Endothelial cell of umbilical vein (primary cell): Measurements from ENCODE around the gene NGEF. TPM values are rescaled to one million over a fixed set of nuclear protein-coding genes. Genes with fewer than 3 reads are reported as not detected.
"Not testable (repeated sequence)": the region's sequence is repeated elsewhere in the genome, so short reads cannot be mapped to it uniquely, and the experiment has no call there.

Source experiments
- BruUV-seq: library from RNA; stranded (reverse); fragments of 400-500 nt; replicated peaks from 2 replicates; lab custom pipeline; 2021; lab: Mats Ljungman, UMichigan
- CTCF ChIA-PET: fragments of 300-600, 350-600 bp; sonication (Branson Sonifier 250); formaldehyde crosslinking; loops from one replicate; lab custom pipeline; 2021; ENCODE audit warnings: antibody characterized with exemption, inconsistent platforms; lab: Charles Lee
- POLR2A ChIA-PET: fragments of 300-600, 350-600 bp; sonication (Branson Sonifier 250); formaldehyde crosslinking; loops from one replicate; lab custom pipeline; 2021; ENCODE audit warnings: antibody characterized with exemption, inconsistent platforms; lab: Charles Lee
- DNase-seq: peaks from one replicate; pipeline ENCODE4 v3.0.0-alpha.2; 2011; ENCODE audit warnings: low read depth, low spot score
- FAIRE-seq: peaks from 2 replicates; lab custom pipeline; 2011; peaks lifted over from hg19 to GRCh38; lab: Jason Lieb, UNC
- H2AFZ ChIP-seq: 2 replicates; pipeline ENCODE4 v1.6.0; 2012; ENCODE audit warnings: low read depth, low read length, control low read depth, inconsistent platforms
- H3K27ac ChIP-seq: 2 replicates; pipeline ENCODE4 v1.5.1; 2011; ENCODE audit warnings: low read depth, mild to moderate bottlenecking, control low read depth, low read length, moderate library complexity; ENCODE audit not compliant: insufficient read depth
- H3K27me3 ChIP-seq, 2 experiments: 2 replicates each; pipeline versions ENCODE4 v1.6.0 to v1.6.1; 2011; ENCODE audit warnings: low read length in 2 of 2, mixed read lengths in 1 of 2; ENCODE audit not compliant: control insufficient read depth in 2 of 2, insufficient read depth in 2 of 2
- H3K36me3 ChIP-seq, 2 experiments: 2 replicates in 1 of 2; 3 replicates in 1 of 2; pipeline ENCODE4 v1.5.1; 2011; ENCODE audit warnings: low read length in 2 of 2, mild to moderate bottlenecking in 1 of 2, moderate library complexity in 1 of 2; ENCODE audit not compliant: control insufficient read depth in 2 of 2, insufficient read depth in 2 of 2; ENCODE audit errors: extremely low read depth in 1 of 2
- H3K4me1 ChIP-seq: 3 replicates; pipeline ENCODE4 v1.5.1; 2011; ENCODE audit warnings: mild to moderate bottlenecking, low read length; ENCODE audit not compliant: control insufficient read depth, insufficient read depth; ENCODE audit errors: extremely low read depth
- H3K4me2 ChIP-seq: 2 replicates; pipeline ENCODE4 v1.6.1; 2011; ENCODE audit warnings: low read length, control low read depth, mixed read lengths; ENCODE audit not compliant: insufficient read depth
- H3K4me3 ChIP-seq, 3 experiments: fragments of 200-600 bp in 1 of 3; sonication (generic), shearing (Covaris generic) in 1 of 3; replicated peaks in 1 of 3; 2 replicates each; pipeline ENCODE4 v1.5.1; 2011 to 2016; ENCODE audit warnings: control low read depth in 3 of 3, low read length in 3 of 3, mild to moderate bottlenecking in 2 of 3, inconsistent platforms in 1 of 3, low read depth in 1 of 3, moderate library complexity in 1 of 3; ENCODE audit not compliant: insufficient read depth in 1 of 3
- H3K79me2 ChIP-seq: 2 replicates; pipeline ENCODE4 v1.6.0; 2012; ENCODE audit warnings: low read length, inconsistent platforms; ENCODE audit not compliant: control insufficient read depth, insufficient read depth
- H3K9ac ChIP-seq: replicated peaks from 2 replicates; pipeline ENCODE3; 2011; ENCODE audit warnings: low read length, control low read depth; ENCODE audit not compliant: insufficient read depth; ENCODE audit errors: extremely low read depth
- H3K9me1 ChIP-seq: replicated peaks from 3 replicates; pipeline ENCODE4 v1.6.0; 2011; ENCODE audit warnings: mild to moderate bottlenecking, low read length; ENCODE audit not compliant: control insufficient read depth, insufficient read depth; ENCODE audit errors: extremely low read depth
- H3K9me3 ChIP-seq: replicated peaks from 2 replicates; pipeline ENCODE4 v1.5.1; 2012; ENCODE audit warnings: low read length, inconsistent platforms; ENCODE audit not compliant: control insufficient read depth, insufficient read depth
- H4K20me1 ChIP-seq: replicated peaks from 2 replicates; pipeline ENCODE3; 2011; ENCODE audit warnings: mild to moderate bottlenecking, low read length; ENCODE audit not compliant: control insufficient read depth, insufficient read depth; ENCODE audit errors: extremely low read depth
- EZH2 ChIP-seq: IDR thresholded peaks from 2 replicates; pipeline ENCODE4 v1.6.1; 2012; ENCODE audit warnings: borderline replicate concordance, low read depth, mild to moderate bottlenecking, moderate library complexity, low read length, inconsistent platforms; ENCODE audit not compliant: severe bottlenecking
- JUN ChIP-seq: IDR thresholded peaks from 2 replicates; pipeline ENCODE4 v1.6.1; 2011; ENCODE audit warnings: borderline replicate concordance, low read depth; ENCODE audit not compliant: insufficient read length, insufficient read depth
- MYC ChIP-seq: IDR thresholded peaks from one replicate; pipeline ENCODE4 v1.6.1; 2011; ENCODE audit warnings: mild to moderate bottlenecking, low read depth, low read length
- POLR2A ChIP-seq: IDR thresholded peaks from 2 replicates; pipeline ENCODE4 v1.6.1; 2012; ENCODE audit warnings: low read depth, mild to moderate bottlenecking, control low read depth, low read length
- POLR2AphosphoS5 ChIP-seq: IDR thresholded peaks from 2 replicates; pipeline ENCODE4 v1.6.1; 2012; ENCODE audit warnings: low read depth, mild to moderate bottlenecking, control low read depth, low read length, moderate library complexity; ENCODE audit not compliant: insufficient read depth
- dilution Hi-C: fragments of 300-500 bp; cut with MboI; formaldehyde crosslinking; loops from one replicate; pipeline ENCODE4 v1.15.0; 2019; ENCODE audit warnings: low sequenced_read_pairs; ENCODE audit not compliant: extremely low pct_ligation_motif_present
- intact Hi-C: fragments of 100-400 bp; cut with micrococcal nuclease; formaldehyde crosslinking; loops from one replicate; pipeline ENCODE4 v1.10.0; 2022
- polyA plus RNA-seq, 4 experiments: library from polyadenylated mRNA; depleted of rRNA in 3 of 4; stranded (reverse) in 3 of 4; unstranded in 1 of 4; fragments of >200 nt; gene quantifications; 2 replicates each; pipeline versions ENCODE4 v1.2.1 to v1.2.3, GENCODE V29; 2011 to 2012; ENCODE audit warnings: missing spikeins in 1 of 4
- total RNA-seq: library from RNA; stranded (reverse); gene quantifications from 2 replicates; pipeline ENCODE4 v1.2.3, GENCODE V29; 2021
- TF ChIP-seq, protein P1 (sequence below), 2 donors: IDR thresholded peaks; 1 replicate in 1 of 2; 2 replicates in 1 of 2; pipeline ENCODE4 v1.5.1; 2011; ENCODE audit warnings: low read length in 2 of 2, mild to moderate bottlenecking in 2 of 2, moderate library complexity in 2 of 2, control low read depth in 1 of 2, inconsistent platforms in 1 of 2, low read depth in 1 of 2; ENCODE audit not compliant: insufficient read depth in 1 of 2; ENCODE audit errors: extremely low read depth in 1 of 2

Gene NGEF
- total and polyA plus RNA-seq, 2 donors (not counting 3 experiments of a cell fraction or from before 2014, with no cell fraction given), result 0.22 to 0.41 TPM

DNA sequence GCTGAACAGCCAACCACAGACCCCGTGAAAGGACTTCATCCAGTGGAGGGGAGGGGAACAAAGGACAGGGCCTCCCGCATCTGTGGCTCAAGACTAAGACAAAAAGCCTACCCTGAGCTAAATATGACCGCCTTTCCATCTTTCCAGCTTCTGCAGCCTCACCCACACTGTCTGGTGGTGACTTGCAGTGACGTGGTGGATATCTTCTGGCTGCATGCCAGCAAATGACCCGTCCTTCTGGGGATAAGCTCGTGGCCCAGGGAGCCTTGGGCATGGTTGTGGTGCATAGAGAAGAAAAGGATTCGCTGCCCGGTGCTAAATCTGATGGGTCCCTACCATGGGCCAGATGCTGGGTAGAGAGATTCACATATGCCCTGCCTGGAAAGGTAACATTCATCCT is 8.7 kb upstream of the NGEF start:
- Histone ChIP-seq H3K4me3 (no peak overlapping the region), H4K20me1 (no peaks in the 10 kb centered on the region), H3K9me3 (no peaks in the 10 kb centered on the region), H3K4me2 (no peak overlapping the region), H3K9ac (no peak overlapping the region), H3K4me1 (no peaks in the 10 kb centered on the region), H3K79me2 (no peaks in the 10 kb centered on the region), H2AFZ (no peak overlapping the region), H3K9me1 (no peaks in the 10 kb centered on the region), H3K27ac (no peak overlapping the region), H3K36me3 (no peaks in the 10 kb centered on the region), H3K27me3 (no peaks in the 10 kb centered on the region)
- no peak for FAIRE-seq
- POLR2A ChIA-PET, result no interaction called here
- CTCF ChIA-PET, result interaction anchor here (0.9 to 1.1 kb wide), 2 partner anchors 10 to 169 kb away, joined by 3 read pairs; partner anchors contain the start of gene NEU2
- intact Hi-C loops (loop anchor here (10.0 kb wide), 1 partner anchor 417 kb away; no protein-coding TSS in a partner anchor), dilution Hi-C loops (no loop called here)
- TF ChIP-seq JUN, result no peak
- no TSS peak for BruUV-seq
- DNase-seq, result no peak

DNA sequence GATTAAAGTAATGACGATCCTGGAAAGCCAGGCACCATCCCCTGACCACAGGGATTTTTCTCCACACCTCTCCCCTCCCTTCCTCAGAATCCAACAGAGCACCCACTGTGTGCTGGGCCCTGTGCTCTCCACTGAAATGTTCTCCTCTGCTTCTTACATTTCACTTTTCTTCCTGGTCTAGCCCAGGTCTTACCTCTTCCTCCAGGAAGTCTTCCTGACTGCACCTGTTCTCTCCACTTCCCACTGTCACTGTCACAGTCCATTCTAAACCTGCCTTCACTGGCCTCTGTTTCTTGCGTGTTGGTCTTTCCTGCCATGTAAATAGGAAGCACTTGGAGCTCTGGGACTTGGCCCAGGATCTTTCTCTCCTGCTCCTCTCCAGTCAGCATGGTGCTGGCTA is 7.4 kb upstream of the NGEF start:
- CTCF ChIA-PET, result no interaction called here
- Histone ChIP-seq H3K9me1 (no peaks in the 10 kb centered on the region), H3K9me3 (no peaks in the 10 kb centered on the region), H3K27ac (no peak overlapping the region), H3K4me1 (no peaks in the 10 kb centered on the region), H4K20me1 (no peaks in the 10 kb centered on the region), H3K9ac (no peak overlapping the region), H3K4me3 (no peak overlapping the region), H2AFZ (no peak overlapping the region), H3K79me2 (no peaks in the 10 kb centered on the region), H3K4me2 (no peak overlapping the region), H3K27me3 (no peaks in the 10 kb centered on the region), H3K36me3 (no peaks in the 10 kb centered on the region)
- POLR2A ChIA-PET, result no interaction called here
- BruUV-seq, result no TSS peak
- intact Hi-C loops, result loop anchor here (10.0 kb wide), 1 partner anchor 416 kb away; no protein-coding TSS in a partner anchor
- dilution Hi-C loops, result no loop called here
- no peak for FAIRE-seq
- TF ChIP-seq, protein P1, sequence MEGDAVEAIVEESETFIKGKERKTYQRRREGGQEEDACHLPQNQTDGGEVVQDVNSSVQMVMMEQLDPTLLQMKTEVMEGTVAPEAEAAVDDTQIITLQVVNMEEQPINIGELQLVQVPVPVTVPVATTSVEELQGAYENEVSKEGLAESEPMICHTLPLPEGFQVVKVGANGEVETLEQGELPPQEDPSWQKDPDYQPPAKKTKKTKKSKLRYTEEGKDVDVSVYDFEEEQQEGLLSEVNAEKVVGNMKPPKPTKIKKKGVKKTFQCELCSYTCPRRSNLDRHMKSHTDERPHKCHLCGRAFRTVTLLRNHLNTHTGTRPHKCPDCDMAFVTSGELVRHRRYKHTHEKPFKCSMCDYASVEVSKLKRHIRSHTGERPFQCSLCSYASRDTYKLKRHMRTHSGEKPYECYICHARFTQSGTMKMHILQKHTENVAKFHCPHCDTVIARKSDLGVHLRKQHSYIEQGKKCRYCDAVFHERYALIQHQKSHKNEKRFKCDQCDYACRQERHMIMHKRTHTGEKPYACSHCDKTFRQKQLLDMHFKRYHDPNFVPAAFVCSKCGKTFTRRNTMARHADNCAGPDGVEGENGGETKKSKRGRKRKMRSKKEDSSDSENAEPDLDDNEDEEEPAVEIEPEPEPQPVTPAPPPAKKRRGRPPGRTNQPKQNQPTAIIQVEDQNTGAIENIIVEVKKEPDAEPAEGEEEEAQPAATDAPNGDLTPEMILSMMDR (IDR thresholded peaks at IDR 0.05; ENCODE audit: extremely low read depth in 1 of 2, insufficient read depth in 1 of 2, low read depth in 1 of 2, low read length in 2 of 2), result no peak
- TF ChIP-seq POLR2A, result no peak
- TF ChIP-seq POLR2AphosphoS5, result no peak
- no peak for TF ChIP-seq JUN
- TF ChIP-seq EZH2, result no peak
- TF ChIP-seq MYC, result no peak
- no peak for DNase-seq

DNA sequence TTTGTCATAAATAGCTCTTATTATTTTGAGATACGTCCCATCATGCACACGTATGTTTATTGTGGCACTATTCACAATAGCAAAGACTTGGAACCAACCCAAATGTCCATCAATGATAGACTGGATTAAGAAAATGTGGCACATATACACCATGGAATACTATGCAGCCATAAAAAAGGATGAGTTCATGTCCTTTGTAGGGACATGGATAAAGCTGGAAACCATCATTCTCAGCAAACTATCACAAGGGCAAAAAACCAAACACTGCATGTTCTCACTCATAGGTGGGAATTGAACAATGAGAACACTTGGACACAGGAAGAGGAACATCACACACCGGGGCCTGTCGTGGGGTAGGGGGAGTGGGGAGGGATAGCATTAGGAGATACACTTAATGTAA is 6.6 kb upstream of the NGEF start:
- H3K36me3 ChIP-seq, FAIRE-seq, H3K4me1 ChIP-seq, BruUV-seq, H3K4me3 ChIP-seq, H3K27ac ChIP-seq, CTCF ChIA-PET, H2AFZ ChIP-seq, H4K20me1 ChIP-seq, H3K9me1 ChIP-seq, H3K27me3 ChIP-seq, H3K79me2 ChIP-seq, DNase-seq, H3K9me3 ChIP-seq, dilution Hi-C loops, POLR2A ChIA-PET, H3K9ac ChIP-seq, H3K4me2 ChIP-seq: not testable (repeated sequence)
- intact Hi-C loops, result loop anchor here (10.0 kb wide), 1 partner anchor 415 kb away; no protein-coding TSS in a partner anchor
